Omental fat pad (tissue), 4 donors: ENCODE results near the gene LRRC66. TPM values are rescaled to one million over a fixed set of nuclear protein-coding genes. Genes with fewer than 3 reads are reported as not detected.

Experiments used
- ATAC-seq: fragments of 150-250 bp; one replicate; pipeline ENCODE4 v1.9.1; 2016; ENCODE audit warnings: mild to moderate bottlenecking, moderate library complexity; ENCODE audit not compliant: low FRiP score
- DNase-seq: peaks from one replicate; pipeline ENCODE4 v3.0.0-alpha.2; 2019; ENCODE audit warnings: low spot score
- small RNA-seq: library from RNA; depleted of rRNA; stranded (forward); fragments of <200 nt; gene quantifications from one replicate; pipeline ENCODE3, GENCODE V24; 2016
- total RNA-seq, 4 donors: library from RNA; depleted of rRNA; stranded (reverse); fragments of >200 nt; gene quantifications; one replicate each; pipeline ENCODE4 v1.1.0, GENCODE V29; 2016
- TF ChIP-seq, protein P1 (sequence below), 3 donors: fragments of 450-650 bp; IDR thresholded peaks; one replicate each; pipeline ENCODE4 v1.5.1; 2016 to 2017; ENCODE audit warnings: antibody characterized with exemption in 3 of 3, mild to moderate bottlenecking in 3 of 3, moderate library complexity in 2 of 3

The LRRC66 gene
- total RNA-seq, 4 donors from 2014 or later = 0.09 to 1.1 (median 0.25) TPM

DNA sequence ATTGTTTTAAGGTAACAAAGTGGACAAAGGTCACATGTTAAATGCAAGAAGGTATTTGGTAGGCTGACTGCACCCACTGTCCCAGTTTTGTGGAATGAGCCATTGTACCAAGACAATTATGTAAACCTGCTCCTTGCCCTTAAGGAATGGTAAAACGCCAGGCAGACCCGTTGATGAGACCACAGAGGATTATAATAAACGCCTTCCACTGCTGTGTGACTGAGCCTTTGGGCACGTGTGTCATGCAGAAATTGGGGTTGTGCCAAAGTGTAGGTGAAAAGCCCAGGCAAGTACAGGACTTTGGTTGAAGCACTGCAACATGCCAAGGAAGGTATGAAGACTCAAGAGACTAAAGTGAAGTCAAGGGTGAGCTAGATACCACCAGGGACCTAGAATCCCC is 59.7 kb downstream of the LRRC66 start:
- no peak for DNase-seq
- TF ChIP-seq, protein P1, sequence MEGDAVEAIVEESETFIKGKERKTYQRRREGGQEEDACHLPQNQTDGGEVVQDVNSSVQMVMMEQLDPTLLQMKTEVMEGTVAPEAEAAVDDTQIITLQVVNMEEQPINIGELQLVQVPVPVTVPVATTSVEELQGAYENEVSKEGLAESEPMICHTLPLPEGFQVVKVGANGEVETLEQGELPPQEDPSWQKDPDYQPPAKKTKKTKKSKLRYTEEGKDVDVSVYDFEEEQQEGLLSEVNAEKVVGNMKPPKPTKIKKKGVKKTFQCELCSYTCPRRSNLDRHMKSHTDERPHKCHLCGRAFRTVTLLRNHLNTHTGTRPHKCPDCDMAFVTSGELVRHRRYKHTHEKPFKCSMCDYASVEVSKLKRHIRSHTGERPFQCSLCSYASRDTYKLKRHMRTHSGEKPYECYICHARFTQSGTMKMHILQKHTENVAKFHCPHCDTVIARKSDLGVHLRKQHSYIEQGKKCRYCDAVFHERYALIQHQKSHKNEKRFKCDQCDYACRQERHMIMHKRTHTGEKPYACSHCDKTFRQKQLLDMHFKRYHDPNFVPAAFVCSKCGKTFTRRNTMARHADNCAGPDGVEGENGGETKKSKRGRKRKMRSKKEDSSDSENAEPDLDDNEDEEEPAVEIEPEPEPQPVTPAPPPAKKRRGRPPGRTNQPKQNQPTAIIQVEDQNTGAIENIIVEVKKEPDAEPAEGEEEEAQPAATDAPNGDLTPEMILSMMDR (IDR thresholded peaks at IDR 0.05) = no peak
- ATAC-seq = no peak

DNA sequence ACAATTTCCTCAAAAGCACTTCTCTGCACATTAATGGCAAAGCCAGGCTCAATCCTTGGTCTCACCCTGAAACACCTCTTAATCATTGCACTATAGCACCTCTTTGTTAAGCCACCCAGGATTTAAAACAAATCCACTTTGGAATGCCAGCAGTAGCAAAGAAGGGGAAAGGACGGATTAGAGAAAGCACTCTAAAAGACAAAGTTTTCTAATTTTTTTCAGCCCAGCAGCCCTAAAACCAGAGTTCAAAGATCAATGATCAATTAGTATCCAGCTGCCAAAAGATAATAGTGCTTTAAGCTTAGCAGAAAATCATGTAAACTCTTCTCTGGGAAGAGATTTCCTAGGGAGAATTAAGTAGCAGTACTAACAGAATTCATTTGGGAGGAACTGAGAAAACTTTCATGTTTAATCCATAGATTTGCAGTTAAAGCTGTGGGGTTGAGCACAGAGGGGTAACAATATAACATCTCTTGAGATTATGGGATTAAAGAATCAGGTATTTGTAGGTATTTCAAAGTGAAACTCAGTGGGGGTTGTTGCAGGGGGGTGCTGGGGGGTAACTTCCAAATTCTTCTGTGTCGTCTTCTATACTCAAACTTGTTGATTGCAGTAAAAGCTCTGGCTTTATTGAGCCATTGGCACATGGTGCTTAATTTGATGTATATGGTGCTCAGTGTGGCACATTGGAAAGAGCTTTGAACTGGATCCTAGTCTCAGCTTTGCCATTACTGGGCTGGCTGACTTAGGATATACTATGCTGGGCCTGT is 61.8 kb downstream of the LRRC66 start:
- ATAC-seq (no peak), DNase-seq (no peak)
- TF ChIP-seq, protein P1 (IDR thresholded peaks at IDR 0.05) = no peak

Small RNAs within 50 kb of the gene (small RNA-seq; reads per million reads assigned to genes)
- not detected for gene AC104784.1

Other genes starting within 250 kb of the LRRC66 start
- 10 to 100 TPM; 27.6 to 50.9 (median 42.1) TPM for gene DCUN1D4, start 177.2 kb downstream of the LRRC66 start, total RNA-seq
- 10 to 100 TPM; 29.2 to 39.1 (median 33.9) TPM for gene SGCB, start 17.9 kb upstream of the LRRC66 start, total RNA-seq
- 1 to 10 TPM; 1.9 to 4.2 (median 2.3) TPM for gene SPATA18, start 30.9 kb upstream of the LRRC66 start, total RNA-seq